ENCODE measurements around the gene SMYD3.
A peak's percentile ranks its signal among the peaks of the same experiment; 100 is the strongest.

SMYD3 gene

DNA sequence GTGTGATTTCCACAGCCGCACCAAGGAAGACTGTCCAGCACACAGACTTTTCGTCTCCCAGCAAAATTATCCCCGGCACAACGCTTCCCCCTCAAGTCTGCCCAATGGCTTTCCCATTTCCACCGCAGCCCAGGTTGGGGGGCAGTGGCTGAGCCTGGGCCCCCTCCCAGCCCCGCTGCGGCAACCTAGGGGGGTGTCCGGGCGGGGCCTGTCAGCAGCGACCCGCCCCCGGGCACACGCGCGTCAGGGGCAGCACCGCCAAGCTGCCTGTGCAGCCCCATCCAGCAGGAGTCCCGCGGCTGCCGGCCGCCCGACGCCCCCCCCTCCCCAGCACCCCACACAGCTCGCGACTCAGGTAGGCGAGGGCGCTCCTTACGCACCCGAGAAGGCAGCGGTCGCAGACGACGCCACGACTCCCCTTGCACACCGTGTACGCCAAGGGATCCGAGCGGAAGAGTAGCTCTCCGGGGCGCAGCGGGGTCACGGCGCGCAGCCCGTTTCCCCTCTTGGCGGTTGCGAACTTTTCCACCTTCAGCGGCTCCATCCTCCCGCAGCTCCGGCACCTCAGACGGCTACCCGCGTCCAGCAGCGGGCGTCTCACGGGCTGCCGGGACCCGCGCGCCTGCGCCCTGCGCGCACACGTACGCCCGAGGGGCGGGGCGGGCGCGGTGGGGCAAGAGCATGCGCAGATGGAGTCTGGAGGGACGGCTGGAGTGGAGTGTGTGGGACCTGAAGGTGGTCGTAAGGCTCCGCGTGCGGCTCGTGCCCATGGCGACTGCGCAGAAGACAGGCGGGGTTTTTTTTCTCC is at the start of gene SMYD3:
Gene SMYD3 (minus strand): TSS at position 606 of the 808 bp plus-strand sequence.
- peak; percentile 91 for DNase-seq

GRCh38 chr1:246554201-246554600 is 47.1 kb upstream of the SMYD3 start:
- no peak for DNase-seq

DNA sequence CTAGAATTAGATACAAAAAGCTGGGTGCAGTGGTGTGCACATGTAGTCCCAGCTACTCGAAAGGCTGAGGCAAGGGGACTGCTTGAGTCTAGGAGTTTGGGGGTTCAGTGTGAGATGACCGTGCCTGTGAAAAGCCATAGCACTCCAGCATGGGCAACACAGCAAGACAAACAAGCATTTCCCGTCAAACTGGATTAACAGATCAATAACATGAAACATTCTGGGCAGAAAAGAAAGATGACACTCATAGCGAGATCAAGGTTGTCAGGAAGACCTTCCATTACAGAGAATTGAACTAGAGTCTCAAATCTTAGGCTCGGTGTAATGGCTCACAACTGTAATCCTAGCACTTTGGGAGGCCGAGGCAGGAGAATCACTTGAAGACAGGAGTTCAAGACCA is 45.0 kb upstream of the SMYD3 start:
- no peak for DNase-seq

- DNase-seq, result no peak
Measured at GRCh38 chr1:246550402-246550801, 43.3 kb upstream of the SMYD3 start.

- no peak for DNase-seq
Measured at GRCh38 chr1:246549665-246550064, 42.6 kb upstream of the SMYD3 start.

DNA sequence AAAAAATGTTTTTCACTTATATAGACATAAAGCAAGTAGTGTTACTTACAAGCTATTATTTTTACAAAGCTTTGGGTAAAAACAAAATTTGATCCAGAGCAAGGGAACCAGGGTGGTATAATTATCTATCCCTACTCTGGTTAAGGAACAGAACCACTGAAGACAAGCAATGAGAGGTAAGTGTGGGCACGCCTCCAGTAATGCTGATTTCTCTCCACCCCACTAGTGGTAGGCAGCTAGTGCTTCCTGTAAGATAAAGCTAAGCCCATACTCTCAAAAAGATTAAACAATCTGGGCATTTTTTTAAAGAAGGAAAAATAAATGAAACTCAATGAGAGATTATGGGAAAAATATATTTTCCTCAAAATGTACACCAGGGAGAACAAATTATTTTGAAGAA is 36.9 kb upstream of the SMYD3 start:
- no peak for DNase-seq

DNA sequence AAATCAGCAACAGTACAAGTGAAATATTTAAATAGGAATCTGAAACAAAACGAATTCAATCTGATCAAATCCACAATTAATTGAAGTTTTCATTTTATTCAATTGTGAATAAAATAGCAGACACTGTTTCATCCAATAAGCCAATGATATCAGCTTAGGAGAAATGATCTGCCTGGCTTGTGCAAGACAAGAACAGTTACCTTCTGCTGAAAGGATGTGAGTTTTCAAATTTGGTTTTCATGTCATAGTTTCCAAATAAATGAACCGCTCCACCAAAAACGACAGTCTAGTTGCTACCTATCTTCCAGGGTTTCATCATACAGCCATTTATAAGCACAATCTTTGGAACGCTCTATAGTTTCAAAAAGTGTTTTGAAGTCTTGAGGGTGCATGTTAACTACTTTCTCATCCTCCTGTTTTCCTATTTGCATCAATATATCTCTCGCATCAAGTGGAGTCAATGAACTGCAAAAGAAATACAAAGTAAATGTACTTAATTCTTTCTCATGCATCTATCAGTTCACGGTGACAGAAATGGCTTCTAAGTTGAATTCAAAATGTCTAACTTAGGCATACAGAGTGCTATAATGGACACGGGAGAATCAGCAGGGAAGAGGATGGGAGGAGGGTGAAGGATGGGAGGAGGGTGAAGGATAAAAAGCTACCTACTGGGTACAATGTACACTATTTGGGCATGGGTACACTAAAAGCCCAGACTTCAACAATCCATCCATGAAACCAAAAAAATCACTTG is 33.8 kb upstream of the SMYD3 start:
- DNase-seq, result no peak

DNA sequence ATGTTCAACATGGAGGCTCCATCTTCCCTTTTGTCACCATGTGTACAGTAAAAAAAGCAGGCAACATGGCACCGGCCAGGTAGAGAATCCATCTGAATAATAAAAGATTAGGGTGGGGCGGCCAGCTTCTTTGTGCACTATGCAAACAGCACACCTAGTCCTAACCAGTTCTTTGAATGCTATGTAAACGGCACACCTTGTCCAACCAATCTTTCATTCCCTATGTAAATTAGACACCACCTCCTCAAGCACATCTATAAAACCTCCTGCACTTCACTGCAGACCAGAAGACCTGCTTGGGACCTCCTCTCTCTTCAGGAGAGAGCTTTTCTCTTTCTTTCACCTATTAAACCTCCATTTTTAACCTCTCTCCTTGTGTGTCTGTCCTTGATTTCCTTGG is 30.8 kb upstream of the SMYD3 start:
- DNase-seq, result no peak

GRCh38 chr1:246537441-246537840 is 30.4 kb upstream of the SMYD3 start:
- no peak for DNase-seq

DNA sequence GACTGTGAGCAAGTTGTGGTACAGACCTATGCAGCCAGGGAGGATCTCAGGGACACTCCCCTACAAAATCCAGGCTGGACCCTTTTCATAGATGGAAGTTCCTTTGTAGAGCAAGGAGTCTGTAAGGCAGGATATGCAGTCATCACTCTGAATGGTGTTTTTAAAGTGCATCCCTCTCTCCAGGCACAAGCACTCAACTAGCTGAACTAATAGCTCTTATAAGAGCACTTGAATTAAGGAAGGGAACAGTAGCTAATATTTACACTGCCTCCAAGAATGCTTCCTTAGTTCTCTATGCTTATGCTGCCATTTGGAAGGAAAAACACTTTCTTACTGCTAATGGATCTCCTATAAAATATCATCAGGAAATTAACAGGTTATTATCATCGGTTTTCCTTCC is 27.0 kb upstream of the SMYD3 start:
- DNase-seq, result no peak

- DNase-seq, result no peak
Measured at GRCh38 chr1:246533371-246533905, 26.4 kb upstream of the SMYD3 start.

DNA sequence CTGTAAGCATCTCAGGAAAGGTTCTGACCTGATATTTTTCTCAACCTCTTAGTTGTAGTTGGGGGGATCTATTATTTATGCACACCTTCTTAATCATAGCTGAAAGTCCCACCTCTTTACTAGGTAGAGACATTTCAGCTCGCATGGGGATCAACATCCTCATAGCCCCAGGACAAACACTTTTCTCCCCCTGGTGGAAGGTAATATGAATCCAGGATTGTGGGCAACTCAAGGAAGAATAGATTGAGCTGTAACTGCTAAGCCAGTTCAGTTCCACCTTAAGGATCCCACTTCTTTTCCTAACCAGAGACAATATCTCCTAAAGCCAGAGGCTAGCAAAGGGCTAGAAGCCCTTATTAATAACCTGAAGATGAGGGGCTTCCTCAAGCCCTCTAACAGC is 25.4 kb upstream of the SMYD3 start:
- no peak for DNase-seq

DNA sequence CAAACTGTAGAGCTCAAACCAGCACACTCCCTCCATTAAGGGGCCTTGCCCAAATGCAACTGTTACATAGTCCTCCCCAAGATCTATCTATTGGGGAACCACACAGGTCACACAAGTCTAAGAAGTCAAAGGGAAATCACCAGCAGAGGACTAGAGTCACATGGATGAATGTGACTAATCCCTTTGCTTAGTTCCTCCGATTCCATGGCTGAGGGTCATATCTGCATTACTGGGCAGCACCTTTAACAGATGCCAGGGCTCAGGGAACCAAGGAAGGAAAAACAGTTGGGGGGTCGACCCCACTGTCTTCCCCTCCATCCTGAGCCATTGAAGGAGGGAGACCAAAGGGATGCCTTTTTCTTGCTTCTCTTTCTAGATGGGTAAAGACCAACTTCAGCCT is 23.4 kb upstream of the SMYD3 start:
- no peak for DNase-seq

DNA sequence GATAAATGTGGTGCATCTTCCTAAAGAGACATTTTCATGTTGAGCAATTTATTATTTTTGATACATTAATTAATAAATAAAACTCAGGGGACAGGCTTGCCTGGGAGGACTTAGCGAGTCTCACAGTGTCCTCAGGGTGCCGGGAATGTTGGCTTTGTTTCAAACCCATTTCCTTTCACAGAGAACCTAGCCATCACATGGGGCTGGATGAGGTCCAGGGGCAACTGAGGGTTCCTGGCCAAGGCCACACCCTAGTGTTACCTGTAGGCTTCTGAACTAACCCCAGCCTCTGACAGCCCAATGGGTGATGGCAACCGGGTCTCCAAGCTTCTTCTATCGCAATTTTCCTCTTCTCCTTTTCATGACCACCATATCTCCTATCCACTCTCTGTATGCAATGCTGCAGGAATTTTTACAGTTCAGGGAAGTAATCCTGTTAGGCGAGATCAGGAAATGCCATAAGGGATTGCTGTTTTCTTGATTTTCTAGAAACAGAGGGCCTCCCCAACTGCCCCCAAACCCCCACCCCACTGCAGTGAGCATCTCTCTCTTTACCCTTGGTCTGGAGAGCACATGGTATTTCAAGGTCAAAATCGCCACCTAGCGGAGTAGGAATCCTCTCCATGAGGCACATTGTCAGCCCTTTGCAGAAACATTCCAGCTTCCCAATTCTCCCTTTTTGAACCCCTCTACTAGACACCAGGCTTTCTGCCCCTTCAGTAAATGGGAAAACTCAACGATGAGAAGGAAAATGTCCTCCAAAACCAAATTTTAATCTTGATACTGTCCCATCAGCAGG is 22.1 kb upstream of the SMYD3 start:
- DNase-seq, result no peak

DNA sequence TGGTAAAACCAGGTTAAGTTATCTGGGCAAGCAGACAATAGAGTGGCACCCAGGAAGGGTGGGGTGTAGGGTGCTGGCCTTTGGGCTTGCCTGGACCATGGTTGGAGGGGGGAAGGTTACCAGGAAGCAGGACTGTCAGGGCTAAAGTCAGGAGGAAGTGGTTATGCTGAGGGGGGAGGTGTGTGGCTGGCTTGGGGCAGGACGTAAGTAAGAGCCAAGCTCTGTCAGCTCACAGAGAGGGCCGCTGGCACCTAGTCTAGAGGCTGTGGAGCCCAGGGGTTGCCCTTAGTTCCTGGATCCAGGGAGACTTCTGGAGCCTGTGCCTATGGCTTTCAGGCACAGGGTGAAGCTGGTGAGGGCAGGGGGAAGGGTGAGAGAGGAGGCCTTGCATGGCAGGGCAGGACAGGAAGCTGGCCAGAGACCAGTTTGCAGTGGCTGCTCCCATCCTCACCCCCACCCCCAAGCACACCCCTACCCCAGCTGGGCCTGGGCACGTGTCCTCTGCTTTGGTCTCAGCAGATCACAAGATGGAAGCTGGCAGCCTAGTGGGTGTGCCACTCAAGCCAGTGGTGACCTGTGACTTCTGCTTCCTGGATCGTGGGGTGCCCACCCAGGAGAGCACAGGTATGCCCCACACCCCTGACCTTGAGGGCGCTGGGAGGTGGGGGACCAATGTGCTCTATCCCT is 20.5 kb upstream of the SMYD3 start:
- no peak for DNase-seq

DNA sequence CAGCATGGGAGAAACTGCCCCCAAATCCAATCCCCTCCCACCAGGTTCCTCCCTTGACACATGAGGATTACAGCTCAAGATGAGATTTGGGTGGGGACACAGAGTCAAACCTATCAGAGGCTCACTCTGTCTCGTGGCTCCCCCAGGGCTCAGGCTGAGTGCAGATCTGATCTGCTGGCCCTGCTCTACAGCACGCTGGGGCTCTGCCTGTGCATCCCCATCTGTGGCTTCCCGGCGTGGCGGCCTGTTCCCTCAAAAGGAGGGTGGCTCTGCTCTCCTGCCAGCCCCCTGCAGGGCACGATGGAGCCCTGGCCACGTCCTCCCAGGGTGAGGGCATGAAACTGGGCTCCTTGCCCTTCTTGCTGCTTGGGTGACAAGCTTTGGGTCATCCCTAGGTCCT is 19.8 kb upstream of the SMYD3 start:
- no peak for DNase-seq

DNA sequence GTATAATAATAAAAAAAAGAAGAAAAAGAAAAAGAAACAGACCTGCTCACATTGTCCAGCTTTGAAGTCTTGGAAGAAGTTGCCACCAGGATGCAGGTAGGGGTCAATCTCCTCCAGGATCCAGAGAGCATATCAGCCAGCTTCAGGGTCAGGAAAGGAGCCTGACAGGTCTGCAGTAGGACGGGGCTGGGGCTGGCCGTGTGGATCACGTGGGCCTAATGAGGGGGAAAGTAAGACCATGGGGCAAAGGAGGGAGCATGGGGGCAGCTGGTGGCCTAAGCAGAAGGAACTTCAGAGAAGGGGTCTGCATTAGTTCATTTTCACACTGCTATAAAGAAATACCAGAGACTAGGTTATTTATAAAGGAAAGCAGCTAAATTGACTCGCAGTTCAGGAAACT is 19.3 kb upstream of the SMYD3 start:
- DNase-seq, result no peak

- DNase-seq, result no peak
Measured at GRCh38 chr1:246519514-246519913, 12.4 kb upstream of the SMYD3 start.

DNA sequence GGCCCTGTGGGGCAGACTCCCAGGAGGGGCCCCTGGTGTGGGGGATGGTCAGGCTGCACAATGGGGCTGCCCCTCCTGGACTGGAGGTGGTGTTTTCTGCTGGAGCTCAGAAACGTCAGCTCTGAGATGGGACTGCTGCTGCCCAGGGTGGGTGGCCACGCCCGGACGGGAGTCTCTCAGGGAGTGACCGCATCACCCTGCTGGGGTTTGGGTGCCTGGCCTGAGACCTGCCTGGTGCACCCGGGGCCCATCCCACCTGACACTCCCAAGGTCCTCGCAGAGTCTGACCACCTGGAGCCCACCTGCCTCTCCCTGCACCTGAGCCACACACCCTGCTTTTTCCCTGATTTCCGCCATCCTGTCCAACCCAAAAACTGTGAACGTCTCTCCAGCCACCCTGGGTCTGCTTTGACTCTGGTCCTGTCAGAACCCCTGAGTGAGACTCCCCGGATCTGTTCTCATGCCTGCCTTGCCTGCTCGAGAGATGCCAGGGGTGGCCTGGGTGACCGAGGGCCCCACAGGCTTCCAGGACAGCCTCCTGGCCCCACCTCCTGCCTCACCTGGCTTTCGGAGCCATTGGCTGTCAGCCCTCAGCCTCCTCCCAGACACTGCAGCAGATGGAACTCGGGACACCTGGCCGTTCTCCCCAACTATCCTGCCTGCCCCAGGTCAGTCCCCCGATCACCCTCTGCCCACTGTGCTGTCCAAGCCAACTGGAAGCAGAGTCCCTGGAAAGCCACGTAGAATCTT is 11.6 kb upstream of the SMYD3 start:
- DNase-seq, result no peak

DNA sequence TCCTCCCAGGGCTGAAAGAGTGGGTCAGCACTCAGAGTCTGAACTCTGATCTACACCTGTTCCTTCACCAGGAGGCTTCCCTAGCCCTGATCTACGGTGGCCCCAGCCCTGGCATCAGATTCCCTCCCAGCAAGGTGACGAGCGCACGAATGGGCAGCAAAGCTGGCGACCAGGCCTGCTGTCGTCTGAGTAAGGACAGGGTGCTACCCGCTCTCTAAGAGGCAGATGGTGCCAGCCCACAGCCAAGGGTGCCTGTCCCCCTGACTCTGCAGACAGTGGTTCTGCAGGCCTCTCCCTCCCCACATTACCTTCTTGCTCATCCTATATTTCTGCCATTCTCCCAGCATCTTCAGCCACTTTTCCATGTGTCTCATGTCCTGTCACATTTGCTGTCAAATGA is 10.3 kb upstream of the SMYD3 start:
- no peak for DNase-seq

DNA sequence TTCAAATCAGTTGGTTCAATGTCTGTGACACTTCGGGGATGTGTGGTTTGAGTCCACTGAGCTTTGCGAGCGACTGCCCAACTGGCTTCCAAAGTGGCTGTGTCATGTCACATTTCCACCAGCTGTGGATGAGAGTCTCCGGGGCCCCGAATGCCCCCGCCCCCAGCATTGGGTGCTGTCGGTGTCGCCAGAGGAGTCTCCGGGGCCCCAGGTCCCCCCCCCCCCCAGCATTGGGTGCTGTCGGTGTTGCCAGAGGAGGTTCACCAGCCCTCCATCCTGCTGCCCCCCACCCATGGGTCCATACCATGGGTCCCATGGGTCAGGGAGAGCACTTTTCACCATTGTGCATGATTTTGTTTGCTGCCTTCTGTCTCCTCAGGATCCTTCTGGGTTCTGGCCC is 9.0 kb upstream of the SMYD3 start:
- DNase-seq, result no peak

GRCh38 chr1:246515390-246516005 is 8.4 kb upstream of the SMYD3 start:
- no peak for DNase-seq
